ENCODE results near the gene CGREF1. TPM values are rescaled to one million over a fixed set of nuclear protein-coding genes. Genes with fewer than 3 reads are reported as not detected.
"Not testable (repeated sequence)": the region's sequence is repeated elsewhere in the genome, so short reads cannot be mapped to it uniquely, and the experiment has no call there.

CGREF1 gene
- total RNA-seq, 1 donor from 2014 or later: 4.1 TPM

GRCh38 chr2:27121906-27122305, 3.0 kb upstream of the CGREF1 start:
- ATAC-seq (no peak), DNase-seq (ENCODE audit: low spot score) (no peak)
- intact Hi-C loops (cut with DNase I): no loop called here

GRCh38 chr2:27119330-27119670, 372 bp upstream of the CGREF1 start:
- ATAC-seq; intact Hi-C loops (cut with DNase I); DNase-seq (ENCODE audit: low spot score): not testable (repeated sequence)

- DNase-seq (ENCODE audit: low spot score): no peak
Observed at GRCh38 chr2:27117995-27118524, 868 bp downstream of the CGREF1 start.

GRCh38 chr2:27115519-27115918, 3.4 kb downstream of the CGREF1 start:
- intact Hi-C loops (cut with DNase I): no loop called here
- no peak for ATAC-seq

More at GRCh38 chr2:27117995-27118524, 868 bp downstream of the CGREF1 start:
- intact Hi-C loops (cut with DNase I): no loop called here
- ATAC-seq: peak; percentile 14

GRCh38 chr2:27111392-27112078, 7.4 kb downstream of the CGREF1 start:
- ATAC-seq; intact Hi-C loops (cut with DNase I); DNase-seq (ENCODE audit: low spot score): not testable (repeated sequence)

More at GRCh38 chr2:27115519-27115918, 3.4 kb downstream of the CGREF1 start:
- DNase-seq (ENCODE audit: low spot score): no peak

GRCh38 chr2:27110603-27111352, 8.2 kb downstream of the CGREF1 start:
- ATAC-seq; DNase-seq (ENCODE audit: low spot score); intact Hi-C loops (cut with DNase I): not testable (repeated sequence)

GRCh38 chr2:27109083-27109482, 9.8 kb downstream of the CGREF1 start:
- ATAC-seq (no peak), DNase-seq (ENCODE audit: low spot score) (no peak)
- intact Hi-C loops (cut with DNase I): no loop called here

- intact Hi-C loops (cut with DNase I): no loop called here
- DNase-seq (ENCODE audit: low spot score) (no peak), ATAC-seq (no peak)
Observed at GRCh38 chr2:27108221-27108620, 10.7 kb downstream of the CGREF1 start.

- DNase-seq (ENCODE audit: low spot score) (no peak), ATAC-seq (no peak)
- intact Hi-C loops (cut with DNase I): no loop called here
Observed at GRCh38 chr2:27105981-27106380, 12.9 kb downstream of the CGREF1 start.

- DNase-seq (ENCODE audit: low spot score) (no peak), ATAC-seq (no peak)
- intact Hi-C loops (cut with DNase I): no loop called here
Observed at GRCh38 chr2:27102329-27102728, 16.6 kb downstream of the CGREF1 start.

- intact Hi-C loops (cut with DNase I): no loop called here
- no peak for DNase-seq (ENCODE audit: low spot score)
- ATAC-seq: no peak
Observed at GRCh38 chr2:27100036-27100435, 18.9 kb downstream of the CGREF1 start.

- ATAC-seq (no peak), DNase-seq (ENCODE audit: low spot score) (no peak)
- intact Hi-C loops (cut with DNase I): loop anchor here (10.0 kb wide), 1 partner anchor 185 kb away; the partner anchor contains the start of gene TRIM54
Observed at GRCh38 chr2:27099334-27099955, 19.5 kb downstream of the CGREF1 start.

GRCh38 chr2:27097341-27097740, 21.6 kb downstream of the CGREF1 start:
- DNase-seq (ENCODE audit: low spot score): no peak
- no peak for ATAC-seq
- intact Hi-C loops (cut with DNase I): loop anchor here (10.0 kb wide), 1 partner anchor 187 kb away; the partner anchor contains the start of gene TRIM54

- DNase-seq (ENCODE audit: low spot score) (no peak), ATAC-seq (no peak)
- intact Hi-C loops (cut with DNase I): loop anchor here (10.0 kb wide), 1 partner anchor 188 kb away; the partner anchor contains the start of gene TRIM54
Observed at GRCh38 chr2:27096748-27097297, 22.1 kb downstream of the CGREF1 start.

GRCh38 chr2:27095745-27096651, 22.9 kb downstream of the CGREF1 start:
- DNase-seq (ENCODE audit: low spot score): no peak
- ATAC-seq: peak; percentile 88

GRCh38 chr2:27095427-27095744, 23.5 kb downstream of the CGREF1 start:
- intact Hi-C loops (cut with DNase I): loop anchor here (10.0 kb wide), 1 partner anchor 189 kb away; the partner anchor contains the start of gene TRIM54
- no peak for DNase-seq (ENCODE audit: low spot score)

More at GRCh38 chr2:27095745-27096651, 22.9 kb downstream of the CGREF1 start:
- intact Hi-C loops (cut with DNase I): loop anchor here (10.0 kb wide), 1 partner anchor 189 kb away; the partner anchor contains the start of gene TRIM54

GRCh38 chr2:27094353-27094984, 24.5 kb downstream of the CGREF1 start:
- intact Hi-C loops (cut with DNase I): loop anchor here (10.0 kb wide), 1 partner anchor 190 kb away; the partner anchor contains the start of gene TRIM54
- DNase-seq (ENCODE audit: low spot score): no peak
- no peak for ATAC-seq

More at GRCh38 chr2:27095427-27095744, 23.5 kb downstream of the CGREF1 start:
- no peak for ATAC-seq

All from sciatic nerve (tissue), 2 donors.